Measurements from ENCODE around the gene RGS3. TPM values are rescaled to one million over a fixed set of nuclear protein-coding genes. Genes with fewer than 3 reads are reported as not detected.
A peak's percentile ranks its signal among the peaks of the same experiment; 100 is the strongest.

The RGS3 gene
- total and polyA plus RNA-seq, 10 donors = 17.5 to 122 (median 82.5) TPM

DNA sequence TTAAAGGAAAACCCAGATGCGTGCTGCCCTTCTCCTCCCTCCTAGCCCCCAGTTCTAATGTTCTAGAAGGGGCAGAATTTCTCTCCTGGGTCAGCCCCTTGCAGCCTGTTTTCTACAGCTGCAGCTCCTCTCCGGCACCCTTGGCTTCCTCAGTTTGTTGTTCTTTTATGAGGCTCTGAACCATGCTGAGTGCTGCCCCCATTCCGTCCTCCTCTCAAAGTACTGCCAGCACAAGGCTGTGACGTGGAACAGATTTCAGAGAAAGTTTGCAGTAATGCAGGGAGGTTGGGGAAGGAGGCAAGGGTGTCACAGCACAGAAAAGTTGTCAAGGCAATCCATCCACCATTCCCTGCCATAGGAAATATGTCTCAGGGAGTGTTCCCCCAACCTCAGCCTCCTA lies 63.3 kb downstream of the RGS3 start:
- Histone ChIP-seq H3K36me3 (peaks cover 0 to 89% (median 23%) of the 10 kb centered on the region in 6 donors), H3K4me3 (no peak overlapping the region), H3K4me1 (peaks cover 35 to 100% (median 66%) of the 10 kb centered on the region in 6 donors), H3K9me3 (no peaks in the 10 kb centered on the region), H3K27ac (peak overlapping the region in 5 of 8 donors; percentile 0 to 85 (median 71)), H3K27me3 (replicated peaks in 1 of 7) (no peaks in the 10 kb centered on the region)
- 75 to 84% (median 81%) methylated on average over 4 of the region's 4 CpGs for WGBS, 5 donors
- DNase-seq = peak; percentile 51
- intact Hi-C loops (cut with DNase I; ENCODE audit: low total_unique reads) = no loop called here
- TF ChIP-seq POLR2A (IDR thresholded peaks at IDR 0.05) (no peak), CTCF (IDR thresholded peaks at IDR 0.05 in 8 of 11, conservative IDR thresholded peaks at IDR 0.05 in 3 of 11) (no peak), POLR2AphosphoS5 (IDR thresholded peaks at IDR 0.05) (no peak)

- H3K4me3 ChIP-seq = no peak overlapping the region
- TF ChIP-seq POLR2A (IDR thresholded peaks at IDR 0.05) = no peak
- no peak for TF ChIP-seq CTCF (IDR thresholded peaks at IDR 0.05 in 8 of 11, conservative IDR thresholded peaks at IDR 0.05 in 3 of 11)
- peak in 1 of 3 donors; percentile 9 for TF ChIP-seq POLR2AphosphoS5 (IDR thresholded peaks at IDR 0.05)
- peak overlapping the region in 3 of 8 donors; percentile 71 to 85 (median 81) for H3K27ac ChIP-seq
- no peaks in the 10 kb centered on the region for H3K27me3 ChIP-seq (replicated peaks in 1 of 7)
- peak; percentile 47 for DNase-seq
- WGBS, 5 donors = 87 to 96% (median 89%) methylated on average over 6 of the region's 6 CpGs
- peaks cover 0 to 94% (median 23%) of the 10 kb centered on the region in 6 donors for H3K36me3 ChIP-seq
- no peaks in the 10 kb centered on the region for H3K9me3 ChIP-seq
- intact Hi-C loops (cut with DNase I; ENCODE audit: low total_unique reads) = no loop called here
- peaks cover 25 to 100% (median 62%) of the 10 kb centered on the region in 6 donors for H3K4me1 ChIP-seq
Observed at GRCh38 chr9:113528088-113528487, 64.6 kb downstream of the RGS3 start.

DNA sequence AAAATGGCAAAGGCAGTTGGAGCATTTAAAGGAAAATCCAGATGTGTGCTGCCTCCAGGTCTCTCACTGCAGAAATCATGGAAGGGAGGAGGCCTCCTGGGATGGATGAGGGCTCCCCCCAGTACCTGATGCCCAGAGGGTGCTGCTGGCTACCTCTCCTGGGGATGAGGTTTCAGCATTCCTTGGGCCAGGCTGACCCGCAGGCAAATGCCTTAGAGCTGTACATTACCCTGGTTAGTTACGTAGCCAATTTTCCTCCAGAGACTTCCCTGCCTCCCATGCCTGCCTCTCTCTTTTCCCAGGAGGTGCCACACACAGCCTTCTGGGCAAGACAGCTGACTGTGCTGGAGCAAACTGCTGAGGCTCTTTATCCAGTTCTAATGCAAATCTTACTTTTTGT lies 65.3 kb downstream of the RGS3 start:
- DNase-seq = peak; percentile 61
- intact Hi-C loops (cut with DNase I; ENCODE audit: low total_unique reads) = no loop called here
- peak overlapping the region in 2 of 8 donors; percentile 81 to 85 for H3K27ac ChIP-seq
- no peaks in the 10 kb centered on the region for H3K27me3 ChIP-seq (replicated peaks in 1 of 7)
- TF ChIP-seq POLR2AphosphoS5 (IDR thresholded peaks at IDR 0.05) (no peak), CTCF (IDR thresholded peaks at IDR 0.05 in 8 of 11, conservative IDR thresholded peaks at IDR 0.05 in 3 of 11) (no peak), POLR2A (IDR thresholded peaks at IDR 0.05) (no peak)
- peaks cover 24 to 100% (median 60%) of the 10 kb centered on the region in 6 donors for H3K4me1 ChIP-seq
- H3K36me3 ChIP-seq = peaks cover 0 to 96% (median 23%) of the 10 kb centered on the region in 6 donors
- no peak overlapping the region for H3K4me3 ChIP-seq
- WGBS, 5 donors = 94 to 100% (median 98%) methylated on average over 2 of the region's 2 CpGs
- H3K9me3 ChIP-seq = no peaks in the 10 kb centered on the region

- Histone ChIP-seq H3K36me3 (peaks cover 0 to 91% (median 23%) of the 10 kb centered on the region in 6 donors), H3K4me3 (no peak overlapping the region), H3K9me3 (no peaks in the 10 kb centered on the region), H3K4me1 (peaks cover 20 to 100% (median 57%) of the 10 kb centered on the region in 6 donors), H3K27me3 (replicated peaks in 1 of 7) (no peaks in the 10 kb centered on the region), H3K27ac (peak overlapping the region in 3 of 8 donors; percentile 29 to 85 (median 30))
- 77 to 85% (median 82%) methylated on average over 7 of the region's 7 CpGs for WGBS, 5 donors
- intact Hi-C loops (cut with DNase I; ENCODE audit: low total_unique reads) = no loop called here
- peak; percentile 31 for DNase-seq
- TF ChIP-seq CTCF (IDR thresholded peaks at IDR 0.05 in 8 of 11, conservative IDR thresholded peaks at IDR 0.05 in 3 of 11) = no peak
- TF ChIP-seq POLR2AphosphoS5 (IDR thresholded peaks at IDR 0.05) = no peak
- no peak for TF ChIP-seq POLR2A (IDR thresholded peaks at IDR 0.05)
Observed at GRCh38 chr9:113529336-113530009, 65.9 kb downstream of the RGS3 start.
